OCI-LY1 (cell line): ENCODE data around the gene FOXD1.

ENCODE experiments used
- H2AFZ ChIP-seq: fragments of 200-600 bp; sonication (generic), shearing (Covaris generic); 2 replicates; pipeline ENCODE4 v1.6.0; 2014; ENCODE audit warnings: antibody characterized with exemption, mild to moderate bottlenecking, low read length
- H3F3A ChIP-seq: fragments of 200-600 bp; sonication (generic), shearing (Covaris generic); 2 replicates; pipeline ENCODE4 v1.6.0; 2014; ENCODE audit warnings: mild to moderate bottlenecking, antibody characterized with exemption, low read length, moderate library complexity; ENCODE audit not compliant: insufficient read depth
- H3K27ac ChIP-seq: fragments of 200-600 bp; sonication (generic); 2 replicates; pipeline ENCODE4 v1.5.1; 2014; ENCODE audit warnings: low read length, mixed run types, mild to moderate bottlenecking, low read depth; ENCODE audit not compliant: poor library complexity, severe bottlenecking
- H3K27me3 ChIP-seq: fragments of 200-600 bp; sonication (generic); 2 replicates; pipeline ENCODE4 v1.6.0; 2014; ENCODE audit warnings: antibody characterized with exemption, mild to moderate bottlenecking, low read length, moderate library complexity; ENCODE audit not compliant: insufficient read depth
- H3K36me3 ChIP-seq: fragments of 200-600 bp; sonication (generic); 2 replicates; pipeline ENCODE4 v1.6.1; 2014; ENCODE audit warnings: mild to moderate bottlenecking, antibody characterized with exemption, low read length, moderate library complexity, mixed read lengths; ENCODE audit not compliant: insufficient read depth
- H3K4me1 ChIP-seq: fragments of 200-600 bp; sonication (generic); 2 replicates; pipeline ENCODE4 v1.5.1; 2014; ENCODE audit warnings: mild to moderate bottlenecking, low read length, moderate library complexity; ENCODE audit not compliant: insufficient read depth, severe bottlenecking
- H3K4me2 ChIP-seq: fragments of 200-600 bp; sonication (generic), shearing (Covaris generic); 2 replicates; pipeline ENCODE4 v1.6.1; 2014; ENCODE audit warnings: low read length
- H3K4me3 ChIP-seq: fragments of 200-600 bp; sonication (generic); 2 replicates; pipeline ENCODE4 v1.5.1; 2014; ENCODE audit warnings: low read length, low read depth, mild to moderate bottlenecking, mixed read lengths; ENCODE audit not compliant: poor library complexity, severe bottlenecking
- H3K79me2 ChIP-seq: fragments of 200-600 bp; shearing (Covaris generic); 2 replicates; pipeline ENCODE4 v1.6.1; 2016; ENCODE audit warnings: mixed run types, low read length, mixed read lengths; ENCODE audit not compliant: insufficient read depth
- H3K9ac ChIP-seq: fragments of 200-600 bp; sonication (generic), shearing (Covaris generic); 2 replicates; pipeline ENCODE4 v1.6.1; 2014; ENCODE audit warnings: mild to moderate bottlenecking, low read length, mixed read lengths
- H3K9me2 ChIP-seq: fragments of 200-600 bp; sonication (generic), shearing (Covaris generic); 2 replicates; pipeline ENCODE4 v1.6.1; 2014; ENCODE audit warnings: low read depth, mild to moderate bottlenecking, low read length, mixed read lengths
- H3K9me3 ChIP-seq: fragments of 200-600 bp; shearing (Covaris generic); 2 replicates; pipeline ENCODE4 v1.6.1; 2014; ENCODE audit warnings: low read length, mixed read lengths
- H4K20me1 ChIP-seq: fragments of 200-600 bp; sonication (generic), shearing (Covaris generic); 2 replicates; pipeline ENCODE4 v1.6.0; 2016; ENCODE audit warnings: mild to moderate bottlenecking, low read length; ENCODE audit not compliant: insufficient read depth
- CTCF ChIP-seq: fragments of 200-600 bp; sonication (generic), shearing (Covaris generic); IDR thresholded peaks from 2 replicates; pipeline ENCODE4 v1.5.1; 2017; ENCODE audit warnings: mild to moderate bottlenecking, antibody characterized with exemption, low read length, moderate library complexity, mixed read lengths
- EZH2 ChIP-seq: fragments of 200-600 bp; sonication (generic), shearing (Covaris generic); IDR thresholded peaks from 2 replicates; pipeline ENCODE4 v1.8.0; 2017; ENCODE audit warnings: borderline replicate concordance, mixed run types, mild to moderate bottlenecking, antibody characterized with exemption, low read length, moderate library complexity, mixed read lengths

FOXD1 gene

DNA sequence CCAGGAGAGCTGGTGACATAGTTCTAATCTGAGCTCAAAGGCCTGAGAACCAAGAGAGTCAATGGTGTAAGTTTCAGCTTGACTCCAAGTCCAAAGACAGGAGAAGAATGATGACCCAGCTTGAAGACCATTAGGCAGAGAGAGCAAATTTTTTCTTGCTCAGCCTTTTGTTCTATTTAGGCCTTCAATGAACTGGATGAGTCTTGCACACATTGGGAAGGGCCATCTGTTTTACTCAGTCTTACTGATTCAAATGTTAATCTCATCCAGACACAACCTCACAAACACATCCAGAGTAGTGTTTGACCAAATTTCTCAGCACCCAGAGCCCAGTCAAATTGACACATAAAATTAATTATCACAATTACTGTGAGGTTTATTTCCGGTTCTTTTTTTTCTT is 42.6 kb upstream of the FOXD1 start:
- Histone ChIP-seq H3K79me2 (no peaks in the 10 kb centered on the region), H3K36me3 (no peaks in the 10 kb centered on the region), H2AFZ (no peak overlapping the region), H3K27ac (no peak overlapping the region), H3K9me2 (no peaks in the 10 kb centered on the region), H3K9me3 (no peaks in the 10 kb centered on the region), H3K9ac (no peak overlapping the region), H3K27me3 (no peaks in the 10 kb centered on the region), H3K4me1 (no peaks in the 10 kb centered on the region), H3K4me2 (no peak overlapping the region), H4K20me1 (no peaks in the 10 kb centered on the region), H3K4me3 (no peak overlapping the region), H3F3A (no peaks in the 10 kb centered on the region)
- TF ChIP-seq CTCF (no peak), EZH2 (no peak)

GRCh38 chr5:73490088-73490487 is 41.5 kb upstream of the FOXD1 start:
- TF ChIP-seq EZH2 (no peak), CTCF (no peak)
- no peak overlapping the region for H2AFZ ChIP-seq
- no peaks in the 10 kb centered on the region for H3K79me2 ChIP-seq

GRCh38 chr5:73488806-73489205 is 40.2 kb upstream of the FOXD1 start:
- Histone ChIP-seq H3K27me3 (no peaks in the 10 kb centered on the region), H3K9me2 (no peaks in the 10 kb centered on the region), H3K79me2 (no peaks in the 10 kb centered on the region), H2AFZ (no peak overlapping the region), H3K4me3 (no peak overlapping the region), H3K9ac (no peak overlapping the region), H4K20me1 (no peaks in the 10 kb centered on the region), H3K27ac (no peak overlapping the region), H3K4me1 (no peaks in the 10 kb centered on the region), H3K9me3 (no peaks in the 10 kb centered on the region), H3K36me3 (no peaks in the 10 kb centered on the region), H3F3A (no peaks in the 10 kb centered on the region), H3K4me2 (no peak overlapping the region)
- TF ChIP-seq EZH2: no peak
- no peak for TF ChIP-seq CTCF

More at GRCh38 chr5:73490088-73490487, 41.5 kb upstream of the FOXD1 start:
- no peaks in the 10 kb centered on the region for H3K36me3 ChIP-seq
- H3F3A ChIP-seq: no peaks in the 10 kb centered on the region
- no peak overlapping the region for H3K9ac ChIP-seq
- H3K9me2 ChIP-seq: no peaks in the 10 kb centered on the region
- no peaks in the 10 kb centered on the region for H3K9me3 ChIP-seq
- H3K27me3 ChIP-seq: no peaks in the 10 kb centered on the region
- H3K4me3 ChIP-seq: no peak overlapping the region
- no peak overlapping the region for H3K4me2 ChIP-seq
- no peaks in the 10 kb centered on the region for H3K4me1 ChIP-seq
- H4K20me1 ChIP-seq: no peaks in the 10 kb centered on the region
- no peak overlapping the region for H3K27ac ChIP-seq
